Testis (tissue), 2 donors: ENCODE data around the gene CPN1.

ENCODE experiments used
- CTCF ChIP-seq, 3 experiments: fragments of 450-650 bp in 2 of 3; fragments of 200-600 bp in 1 of 3; sonication (generic) in 1 of 3; IDR thresholded peaks; one replicate each; pipeline ENCODE4 v1.5.1; 2016 to 2019; ENCODE audit warnings: antibody characterized with exemption in 3 of 3, mild to moderate bottlenecking in 2 of 3, moderate library complexity in 1 of 3
- POLR2A ChIP-seq: fragments of 450-650 bp; IDR thresholded peaks from one replicate; pipeline ENCODE4 v1.6.1; 2017; ENCODE audit warnings: antibody characterized with exemption, mild to moderate bottlenecking, moderate library complexity

- TF ChIP-seq CTCF (IDR thresholded peaks at IDR 0.05) (no peak), POLR2A (no peak)
These were observed 54.3 kb downstream of the CPN1 start for GRCh38 chr10:100027416-100027815.
